K562 (cell line): ENCODE measurements around the gene ATP5PD. TPM values are rescaled to one million over a fixed set of nuclear protein-coding genes. Genes with fewer than 3 reads are reported as not detected.

Experiments used
- BCL6 ChIP-seq: fragments of 250-450 bp; sonication (Bioruptor Pico); IDR thresholded peaks from 2 replicates; pipeline ENCODE4 v1.4.0; 2020
- E2F3 ChIP-seq: fragments of 250-450 bp; sonication (Bioruptor Pico); IDR thresholded peaks from 2 replicates; pipeline ENCODE4 v1.4.0; 2020; ENCODE audit warnings: mild to moderate bottlenecking
- GABPB1 ChIP-seq: sonication (generic); formaldehyde crosslinking; IDR thresholded peaks from 2 replicates; pipeline ENCODE4 v1.8.0; 2022; ENCODE audit warnings: mild to moderate bottlenecking, missing genetic modification reagents
- NR1H2 ChIP-seq: sonication (generic); formaldehyde crosslinking; IDR thresholded peaks from 2 replicates; pipeline ENCODE4 v1.4.0; 2020; ENCODE audit warnings: mild to moderate bottlenecking, missing genetic modification reagents
- ZFP36 ChIP-seq: fragments of 150-350 bp; IDR thresholded peaks from 2 replicates; pipeline ENCODE4 v1.6.1; 2018; ENCODE audit warnings: low read length, low read depth; ENCODE audit not compliant: partially characterized antibody
- ZNF324 ChIP-seq: fragments of 250-450 bp; sonication (Bioruptor Pico); IDR thresholded peaks from 2 replicates; pipeline ENCODE4 v1.4.0; 2020; ENCODE audit warnings: mild to moderate bottlenecking
- polyA plus RNA-seq, 8 experiments: library from polyadenylated mRNA; depleted of rRNA in 4 of 8; stranded (reverse) in 5 of 8; unstranded in 3 of 8; fragments of >200 nt; fragmentation: Nextera tagmentation in 2 of 8; fragmentation: Illumina TruSeq in 1 of 8; extraction: Ambion mirVana in 2 of 8; extraction: Trizol in 1 of 8; gene quantifications; 2 replicates each; pipeline versions ENCODE4 v1.2.1 to v1.2.3, GENCODE V29; 2011 to 2014; ENCODE audit warnings: inconsistent platforms in 1 of 8, missing spikeins in 1 of 8
- total RNA-seq, 7 experiments: library from RNA; depleted of rRNA in 6 of 7; stranded (reverse); fragments of >200 nt in 6 of 7; fragmentation: Illumina TruSeq in 2 of 7; extraction: Trizol in 2 of 7; gene quantifications; 2 replicates each; pipeline versions ENCODE4 v1.2.1 to v1.2.3, GENCODE V29; 2011 to 2021; ENCODE audit warnings: low replicate concordance in 1 of 7
- TF ChIP-seq, protein P1 (sequence below): fragments of 450-650 bp; IDR thresholded peaks from 2 replicates; pipeline ENCODE4 v1.6.1; 2016; ENCODE audit warnings: mild to moderate bottlenecking, moderate library complexity
- TF ChIP-seq, protein P2 (sequence below): fragments of 450-650 bp; IDR thresholded peaks from 2 replicates; pipeline ENCODE4 v1.6.1; 2017; ENCODE audit warnings: antibody characterized with exemption
- TF ChIP-seq, protein P3 (sequence below): fragments of 250-450 bp; sonication (Bioruptor Pico); IDR thresholded peaks from 2 replicates; pipeline ENCODE4 v1.5.0; 2021

ATP5PD gene
- total and polyA plus RNA-seq, 9 of the 15 experiments (the other 6 are each of a cell fraction or from before 2014, with no cell fraction given), result 271 to 828 (median 432) TPM

DNA sequence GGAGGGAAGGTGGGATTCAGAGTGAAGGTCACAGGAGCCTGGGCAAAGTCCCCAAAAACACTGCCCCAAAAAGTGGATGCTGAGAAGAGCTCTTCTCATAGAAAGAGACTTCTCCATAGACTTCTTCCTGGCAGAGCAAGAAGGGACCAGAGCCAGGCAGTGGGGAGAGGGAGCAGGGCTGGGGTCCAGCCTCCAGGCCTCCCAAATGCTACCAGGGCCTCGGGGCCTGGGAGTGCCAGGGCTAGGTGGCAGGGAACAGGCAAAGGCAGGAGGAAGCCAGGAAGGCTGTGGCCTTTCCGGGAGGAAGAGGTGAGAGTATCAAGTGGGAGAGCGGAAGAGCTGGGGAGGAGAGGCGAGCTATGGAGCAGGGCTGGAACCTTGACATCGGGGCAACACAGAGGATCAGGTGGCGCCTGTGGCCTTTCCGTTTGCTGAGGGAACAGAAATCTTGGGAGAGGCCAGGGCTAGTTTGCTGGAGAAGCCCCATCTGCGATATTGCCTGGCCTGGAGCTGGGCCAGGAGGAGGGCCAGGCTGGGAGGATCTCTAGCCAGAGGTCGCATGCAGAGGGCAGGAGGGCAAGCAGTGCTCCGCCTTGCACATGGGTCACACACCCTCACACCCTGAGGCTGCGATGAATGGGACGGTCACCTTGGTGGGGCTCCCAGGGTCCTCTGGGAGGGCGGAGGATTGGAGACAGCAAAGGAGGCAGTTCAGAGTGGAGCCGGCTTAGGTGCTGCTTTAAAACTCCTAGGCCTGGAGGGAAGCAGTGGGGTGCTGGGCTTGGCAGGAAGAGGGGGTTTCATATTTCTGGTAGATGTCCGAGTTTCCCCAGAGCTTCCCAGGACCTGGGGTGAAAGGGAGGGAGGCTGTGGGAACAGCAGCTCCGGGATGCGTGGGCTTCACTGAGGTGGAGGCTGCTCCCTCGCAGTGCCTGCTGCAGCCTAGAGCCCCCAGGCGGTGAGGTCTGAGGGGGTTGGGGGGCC, 44.4 kb upstream of the ATP5PD start (continued):
- TF ChIP-seq, protein P1, sequence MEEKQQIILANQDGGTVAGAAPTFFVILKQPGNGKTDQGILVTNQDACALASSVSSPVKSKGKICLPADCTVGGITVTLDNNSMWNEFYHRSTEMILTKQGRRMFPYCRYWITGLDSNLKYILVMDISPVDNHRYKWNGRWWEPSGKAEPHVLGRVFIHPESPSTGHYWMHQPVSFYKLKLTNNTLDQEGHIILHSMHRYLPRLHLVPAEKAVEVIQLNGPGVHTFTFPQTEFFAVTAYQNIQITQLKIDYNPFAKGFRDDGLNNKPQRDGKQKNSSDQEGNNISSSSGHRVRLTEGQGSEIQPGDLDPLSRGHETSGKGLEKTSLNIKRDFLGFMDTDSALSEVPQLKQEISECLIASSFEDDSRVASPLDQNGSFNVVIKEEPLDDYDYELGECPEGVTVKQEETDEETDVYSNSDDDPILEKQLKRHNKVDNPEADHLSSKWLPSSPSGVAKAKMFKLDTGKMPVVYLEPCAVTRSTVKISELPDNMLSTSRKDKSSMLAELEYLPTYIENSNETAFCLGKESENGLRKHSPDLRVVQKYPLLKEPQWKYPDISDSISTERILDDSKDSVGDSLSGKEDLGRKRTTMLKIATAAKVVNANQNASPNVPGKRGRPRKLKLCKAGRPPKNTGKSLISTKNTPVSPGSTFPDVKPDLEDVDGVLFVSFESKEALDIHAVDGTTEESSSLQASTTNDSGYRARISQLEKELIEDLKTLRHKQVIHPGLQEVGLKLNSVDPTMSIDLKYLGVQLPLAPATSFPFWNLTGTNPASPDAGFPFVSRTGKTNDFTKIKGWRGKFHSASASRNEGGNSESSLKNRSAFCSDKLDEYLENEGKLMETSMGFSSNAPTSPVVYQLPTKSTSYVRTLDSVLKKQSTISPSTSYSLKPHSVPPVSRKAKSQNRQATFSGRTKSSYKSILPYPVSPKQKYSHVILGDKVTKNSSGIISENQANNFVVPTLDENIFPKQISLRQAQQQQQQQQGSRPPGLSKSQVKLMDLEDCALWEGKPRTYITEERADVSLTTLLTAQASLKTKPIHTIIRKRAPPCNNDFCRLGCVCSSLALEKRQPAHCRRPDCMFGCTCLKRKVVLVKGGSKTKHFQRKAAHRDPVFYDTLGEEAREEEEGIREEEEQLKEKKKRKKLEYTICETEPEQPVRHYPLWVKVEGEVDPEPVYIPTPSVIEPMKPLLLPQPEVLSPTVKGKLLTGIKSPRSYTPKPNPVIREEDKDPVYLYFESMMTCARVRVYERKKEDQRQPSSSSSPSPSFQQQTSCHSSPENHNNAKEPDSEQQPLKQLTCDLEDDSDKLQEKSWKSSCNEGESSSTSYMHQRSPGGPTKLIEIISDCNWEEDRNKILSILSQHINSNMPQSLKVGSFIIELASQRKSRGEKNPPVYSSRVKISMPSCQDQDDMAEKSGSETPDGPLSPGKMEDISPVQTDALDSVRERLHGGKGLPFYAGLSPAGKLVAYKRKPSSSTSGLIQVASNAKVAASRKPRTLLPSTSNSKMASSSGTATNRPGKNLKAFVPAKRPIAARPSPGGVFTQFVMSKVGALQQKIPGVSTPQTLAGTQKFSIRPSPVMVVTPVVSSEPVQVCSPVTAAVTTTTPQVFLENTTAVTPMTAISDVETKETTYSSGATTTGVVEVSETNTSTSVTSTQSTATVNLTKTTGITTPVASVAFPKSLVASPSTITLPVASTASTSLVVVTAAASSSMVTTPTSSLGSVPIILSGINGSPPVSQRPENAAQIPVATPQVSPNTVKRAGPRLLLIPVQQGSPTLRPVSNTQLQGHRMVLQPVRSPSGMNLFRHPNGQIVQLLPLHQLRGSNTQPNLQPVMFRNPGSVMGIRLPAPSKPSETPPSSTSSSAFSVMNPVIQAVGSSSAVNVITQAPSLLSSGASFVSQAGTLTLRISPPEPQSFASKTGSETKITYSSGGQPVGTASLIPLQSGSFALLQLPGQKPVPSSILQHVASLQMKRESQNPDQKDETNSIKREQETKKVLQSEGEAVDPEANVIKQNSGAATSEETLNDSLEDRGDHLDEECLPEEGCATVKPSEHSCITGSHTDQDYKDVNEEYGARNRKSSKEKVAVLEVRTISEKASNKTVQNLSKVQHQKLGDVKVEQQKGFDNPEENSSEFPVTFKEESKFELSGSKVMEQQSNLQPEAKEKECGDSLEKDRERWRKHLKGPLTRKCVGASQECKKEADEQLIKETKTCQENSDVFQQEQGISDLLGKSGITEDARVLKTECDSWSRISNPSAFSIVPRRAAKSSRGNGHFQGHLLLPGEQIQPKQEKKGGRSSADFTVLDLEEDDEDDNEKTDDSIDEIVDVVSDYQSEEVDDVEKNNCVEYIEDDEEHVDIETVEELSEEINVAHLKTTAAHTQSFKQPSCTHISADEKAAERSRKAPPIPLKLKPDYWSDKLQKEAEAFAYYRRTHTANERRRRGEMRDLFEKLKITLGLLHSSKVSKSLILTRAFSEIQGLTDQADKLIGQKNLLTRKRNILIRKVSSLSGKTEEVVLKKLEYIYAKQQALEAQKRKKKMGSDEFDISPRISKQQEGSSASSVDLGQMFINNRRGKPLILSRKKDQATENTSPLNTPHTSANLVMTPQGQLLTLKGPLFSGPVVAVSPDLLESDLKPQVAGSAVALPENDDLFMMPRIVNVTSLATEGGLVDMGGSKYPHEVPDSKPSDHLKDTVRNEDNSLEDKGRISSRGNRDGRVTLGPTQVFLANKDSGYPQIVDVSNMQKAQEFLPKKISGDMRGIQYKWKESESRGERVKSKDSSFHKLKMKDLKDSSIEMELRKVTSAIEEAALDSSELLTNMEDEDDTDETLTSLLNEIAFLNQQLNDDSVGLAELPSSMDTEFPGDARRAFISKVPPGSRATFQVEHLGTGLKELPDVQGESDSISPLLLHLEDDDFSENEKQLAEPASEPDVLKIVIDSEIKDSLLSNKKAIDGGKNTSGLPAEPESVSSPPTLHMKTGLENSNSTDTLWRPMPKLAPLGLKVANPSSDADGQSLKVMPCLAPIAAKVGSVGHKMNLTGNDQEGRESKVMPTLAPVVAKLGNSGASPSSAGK, result peak; percentile 65
- TF ChIP-seq GABPB1 (no peak), E2F3 (CRISPR knock-in tag) (no peak), ZNF324 (CRISPR knock-in tag) (no peak), NR1H2 (CRISPR knock-in tag) (no peak), BCL6 (no peak), ZFP36 (no peak)
- TF ChIP-seq, protein P2, sequence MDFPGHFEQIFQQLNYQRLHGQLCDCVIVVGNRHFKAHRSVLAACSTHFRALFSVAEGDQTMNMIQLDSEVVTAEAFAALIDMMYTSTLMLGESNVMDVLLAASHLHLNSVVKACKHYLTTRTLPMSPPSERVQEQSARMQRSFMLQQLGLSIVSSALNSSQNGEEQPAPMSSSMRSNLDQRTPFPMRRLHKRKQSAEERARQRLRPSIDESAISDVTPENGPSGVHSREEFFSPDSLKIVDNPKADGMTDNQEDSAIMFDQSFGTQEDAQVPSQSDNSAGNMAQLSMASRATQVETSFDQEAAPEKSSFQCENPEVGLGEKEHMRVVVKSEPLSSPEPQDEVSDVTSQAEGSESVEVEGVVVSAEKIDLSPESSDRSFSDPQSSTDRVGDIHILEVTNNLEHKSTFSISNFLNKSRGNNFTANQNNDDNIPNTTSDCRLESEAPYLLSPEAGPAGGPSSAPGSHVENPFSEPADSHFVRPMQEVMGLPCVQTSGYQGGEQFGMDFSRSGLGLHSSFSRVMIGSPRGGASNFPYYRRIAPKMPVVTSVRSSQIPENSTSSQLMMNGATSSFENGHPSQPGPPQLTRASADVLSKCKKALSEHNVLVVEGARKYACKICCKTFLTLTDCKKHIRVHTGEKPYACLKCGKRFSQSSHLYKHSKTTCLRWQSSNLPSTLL, result no peak
- TF ChIP-seq, protein P3, sequence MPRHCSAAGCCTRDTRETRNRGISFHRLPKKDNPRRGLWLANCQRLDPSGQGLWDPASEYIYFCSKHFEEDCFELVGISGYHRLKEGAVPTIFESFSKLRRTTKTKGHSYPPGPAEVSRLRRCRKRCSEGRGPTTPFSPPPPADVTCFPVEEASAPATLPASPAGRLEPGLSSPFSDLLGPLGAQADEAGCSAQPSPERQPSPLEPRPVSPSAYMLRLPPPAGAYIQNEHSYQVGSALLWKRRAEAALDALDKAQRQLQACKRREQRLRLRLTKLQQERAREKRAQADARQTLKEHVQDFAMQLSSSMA (CRISPR knock-in tag), result no peak
